ENCODE results near the gene MAGI2.

The MAGI2 gene

DNA sequence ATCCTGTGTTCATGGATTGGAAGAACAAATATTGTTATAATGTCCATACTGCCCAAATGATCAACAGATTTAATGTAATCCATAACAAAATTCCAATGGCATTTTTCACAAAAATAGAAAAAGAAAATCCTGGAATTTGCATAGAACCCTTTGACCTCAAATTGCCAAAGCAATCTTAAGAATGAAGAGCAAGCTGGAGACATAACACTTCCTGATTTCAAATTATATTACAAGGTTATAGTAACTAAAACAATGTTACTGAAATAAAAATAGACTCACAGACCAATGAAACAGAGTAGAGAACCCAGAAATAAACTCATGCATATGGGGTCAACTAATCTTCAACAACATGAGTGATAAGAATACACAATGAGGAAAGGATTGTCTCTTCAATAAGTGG, 1352.4 kb downstream of the MAGI2 start:
- TF ChIP-seq, protein P1, sequence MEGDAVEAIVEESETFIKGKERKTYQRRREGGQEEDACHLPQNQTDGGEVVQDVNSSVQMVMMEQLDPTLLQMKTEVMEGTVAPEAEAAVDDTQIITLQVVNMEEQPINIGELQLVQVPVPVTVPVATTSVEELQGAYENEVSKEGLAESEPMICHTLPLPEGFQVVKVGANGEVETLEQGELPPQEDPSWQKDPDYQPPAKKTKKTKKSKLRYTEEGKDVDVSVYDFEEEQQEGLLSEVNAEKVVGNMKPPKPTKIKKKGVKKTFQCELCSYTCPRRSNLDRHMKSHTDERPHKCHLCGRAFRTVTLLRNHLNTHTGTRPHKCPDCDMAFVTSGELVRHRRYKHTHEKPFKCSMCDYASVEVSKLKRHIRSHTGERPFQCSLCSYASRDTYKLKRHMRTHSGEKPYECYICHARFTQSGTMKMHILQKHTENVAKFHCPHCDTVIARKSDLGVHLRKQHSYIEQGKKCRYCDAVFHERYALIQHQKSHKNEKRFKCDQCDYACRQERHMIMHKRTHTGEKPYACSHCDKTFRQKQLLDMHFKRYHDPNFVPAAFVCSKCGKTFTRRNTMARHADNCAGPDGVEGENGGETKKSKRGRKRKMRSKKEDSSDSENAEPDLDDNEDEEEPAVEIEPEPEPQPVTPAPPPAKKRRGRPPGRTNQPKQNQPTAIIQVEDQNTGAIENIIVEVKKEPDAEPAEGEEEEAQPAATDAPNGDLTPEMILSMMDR (conservative IDR thresholded peaks at IDR 0.05; ENCODE audit: low read length): no peak
- no peak overlapping the region for H3K4me3 ChIP-seq (ENCODE audit: low read length)
- peak; percentile 16 for DNase-seq (ENCODE audit: low read depth)

DNA sequence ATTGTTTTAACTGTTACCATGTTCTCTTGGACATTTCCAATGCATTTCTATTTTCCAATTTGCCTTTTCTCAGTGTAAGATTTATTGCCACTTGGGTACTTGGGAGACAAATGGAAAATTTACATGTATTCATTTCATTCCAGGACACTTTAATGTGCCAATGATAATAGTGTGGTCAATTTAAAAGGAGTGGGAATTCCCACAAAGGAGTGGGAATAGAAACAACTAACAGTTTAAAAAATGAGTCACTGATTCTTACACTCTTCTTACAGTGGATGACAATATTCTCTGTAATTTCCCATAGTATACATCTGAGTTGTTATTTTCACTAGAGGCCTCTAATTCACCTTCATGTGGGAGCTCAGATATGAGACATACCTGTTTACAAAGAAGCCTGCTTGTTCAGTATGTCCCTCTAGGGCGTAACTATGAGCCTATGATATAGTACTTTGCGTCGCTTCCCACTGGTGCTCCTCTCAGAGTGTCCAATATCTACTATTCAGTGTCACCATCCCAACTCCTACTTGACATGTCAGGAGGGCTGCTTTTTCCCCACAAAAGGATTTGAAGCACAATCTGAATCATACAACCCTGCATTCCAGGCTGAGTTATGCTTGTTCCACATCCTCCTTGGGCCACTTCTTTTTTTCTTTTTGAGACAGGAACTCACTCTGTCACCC, 1353.6 kb downstream of the MAGI2 start:
- peak; percentile 90 for DNase-seq (ENCODE audit: low read depth)
- no peak overlapping the region for H3K4me3 ChIP-seq (ENCODE audit: low read length)
- TF ChIP-seq, protein P1 (conservative IDR thresholded peaks at IDR 0.05; ENCODE audit: low read length): no peak

DNA sequence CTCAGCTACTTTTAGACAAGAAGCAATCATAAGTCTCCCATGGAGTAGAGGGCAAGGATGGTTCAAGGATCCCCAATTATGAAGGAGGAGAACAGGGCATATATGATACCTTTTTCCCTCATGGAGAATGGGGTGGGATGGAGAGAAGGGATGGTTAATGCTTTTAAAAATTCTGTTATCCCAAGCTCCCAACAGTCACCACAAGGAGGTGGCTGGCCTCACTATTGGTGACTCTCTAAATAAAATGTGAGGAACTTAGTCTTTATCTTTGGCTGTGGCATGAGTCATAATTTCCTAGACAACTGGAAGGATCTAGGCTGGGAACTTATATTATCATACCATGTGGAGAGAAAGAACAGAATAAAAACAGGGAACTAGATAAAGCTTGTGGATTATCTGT, 1357.9 kb downstream of the MAGI2 start:
- DNase-seq (ENCODE audit: low read depth): peak; percentile 46
- no peak overlapping the region for H3K4me3 ChIP-seq (ENCODE audit: low read length)
- TF ChIP-seq, protein P1 (conservative IDR thresholded peaks at IDR 0.05; ENCODE audit: low read length): peak; percentile 22; the same call in 1 of the 2 replicates

DNA sequence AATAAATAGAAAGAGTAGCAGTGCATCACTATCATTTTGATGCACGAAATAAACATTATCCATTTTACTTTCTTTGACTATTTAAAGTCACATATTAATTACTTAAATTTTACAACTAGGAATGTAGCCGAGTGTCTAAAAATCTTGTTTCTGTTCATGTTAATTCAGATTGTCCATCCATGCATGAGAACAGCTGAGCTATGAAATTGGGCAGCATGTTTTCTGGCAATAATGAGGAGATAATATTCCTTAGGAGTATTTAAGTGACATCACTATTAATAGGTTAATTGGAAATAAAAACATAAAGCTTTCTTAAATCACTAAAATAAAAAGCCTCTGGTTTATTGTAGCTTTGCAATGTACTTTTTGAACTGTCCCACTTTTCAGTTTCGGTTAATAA, 1361.1 kb downstream of the MAGI2 start:
- H3K4me3 ChIP-seq (ENCODE audit: low read length): no peak overlapping the region
- TF ChIP-seq, protein P1 (conservative IDR thresholded peaks at IDR 0.05; ENCODE audit: low read length): no peak
- DNase-seq (ENCODE audit: low read depth): no peak

DNA sequence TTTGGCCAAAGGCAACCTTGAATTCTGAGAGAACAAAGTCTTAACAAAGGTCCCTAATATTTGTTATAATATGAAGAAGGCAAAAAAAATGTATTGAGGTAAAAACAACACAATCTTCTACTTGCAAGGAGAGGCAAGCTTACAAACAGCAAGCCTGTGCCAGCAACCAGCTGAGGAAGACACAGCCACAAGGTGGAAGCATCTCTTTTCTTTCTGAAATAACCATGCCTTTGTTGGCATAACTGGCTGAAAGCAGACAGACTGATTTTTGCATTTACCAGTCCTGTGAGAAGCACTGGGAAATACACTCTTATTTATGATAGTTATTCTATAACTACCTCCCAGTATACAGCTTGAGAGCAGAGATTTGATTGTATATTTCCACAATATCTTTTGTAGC, 1362.9 kb downstream of the MAGI2 start:
- H3K4me3 ChIP-seq (ENCODE audit: low read length): no peak overlapping the region
- TF ChIP-seq, protein P1 (conservative IDR thresholded peaks at IDR 0.05; ENCODE audit: low read length): peak; percentile 52
- DNase-seq (ENCODE audit: low read depth): peak; percentile 33

DNA sequence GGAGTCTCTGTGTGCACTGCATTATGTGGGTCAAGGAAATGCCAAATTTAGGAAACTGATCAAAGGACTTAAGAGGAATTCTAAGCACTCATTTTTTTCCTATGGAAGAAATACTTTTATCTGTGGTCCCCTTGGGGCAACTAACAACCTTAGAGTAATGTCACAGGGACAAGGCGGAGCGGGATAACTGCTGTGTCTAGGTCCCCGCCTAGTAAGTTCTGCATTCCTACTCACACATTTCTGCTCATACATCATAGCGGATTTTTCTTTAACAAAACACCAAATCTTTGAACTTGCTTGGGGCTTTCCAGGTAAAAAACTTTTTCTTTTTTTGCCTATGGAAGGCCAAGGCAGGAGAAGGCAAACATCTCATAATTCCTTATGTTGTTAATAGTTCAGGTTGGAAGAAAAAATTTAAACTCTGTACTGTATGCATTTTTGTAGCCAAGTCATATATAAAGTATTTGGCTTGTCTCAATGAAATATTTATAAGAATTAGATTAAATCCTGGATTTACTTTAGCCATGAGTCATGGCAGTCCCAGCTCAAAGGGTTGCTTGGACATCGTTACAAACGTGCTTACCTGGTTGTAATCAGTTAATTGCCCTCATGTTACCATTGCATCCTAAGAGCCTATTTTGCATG, 1369.9 kb downstream of the MAGI2 start:
- DNase-seq (ENCODE audit: low read depth): no peak
- TF ChIP-seq, protein P1 (conservative IDR thresholded peaks at IDR 0.05; ENCODE audit: low read length): no peak
- no peak overlapping the region for H3K4me3 ChIP-seq (ENCODE audit: low read length)

DNA sequence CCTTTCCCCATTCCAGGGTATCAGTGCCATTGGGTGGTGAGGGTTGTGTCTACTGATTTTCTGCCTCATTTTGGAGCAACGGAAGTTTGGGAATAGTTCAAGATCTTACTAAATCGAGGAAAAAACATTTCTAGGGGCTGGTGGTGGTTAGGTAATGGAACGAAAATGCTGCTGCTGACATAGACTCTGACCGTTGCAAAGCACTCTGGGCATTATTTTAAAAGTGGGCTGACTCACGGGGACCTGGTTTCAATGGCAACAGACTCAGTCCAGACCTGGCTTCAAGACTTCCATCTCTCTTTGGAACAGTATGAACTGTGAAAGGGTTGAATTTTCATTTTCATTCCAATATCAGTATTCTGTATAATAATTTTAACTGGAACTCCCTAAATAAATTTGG, 1370.9 kb downstream of the MAGI2 start:
- DNase-seq (ENCODE audit: low read depth): no peak
- no peak overlapping the region for H3K4me3 ChIP-seq (ENCODE audit: low read length)
- TF ChIP-seq, protein P1 (conservative IDR thresholded peaks at IDR 0.05; ENCODE audit: low read length): no peak
